IMR-90 (cell line): ENCODE results near the gene YPEL5. TPM values are rescaled to one million over a fixed set of nuclear protein-coding genes. Genes with fewer than 3 reads are reported as not detected.
"Not testable (repeated sequence)": the region's sequence is repeated elsewhere in the genome, so short reads cannot be mapped to it uniquely, and the experiment has no call there.

ENCODE experiments used
- ATAC-seq: fragments of 200-7000 bp; cut with Tn5 transposase; 2 replicates; pipeline ENCODE4 v1.9.1; 2020; ENCODE audit warnings: low read depth, mild to moderate bottlenecking, moderate library complexity
- BruUV-seq: library from RNA; stranded (reverse); fragments of 400-500 nt; replicated peaks from 2 replicates; lab custom pipeline; 2021; lab: Mats Ljungman, UMichigan
- CTCF ChIA-PET: fragments of 300-600 bp; formaldehyde crosslinking; extraction: SDS; loops from one replicate; lab custom pipeline; 2021; ENCODE audit warnings: antibody characterized with exemption; lab: Yijun Ruan, JAX
- POLR2A ChIA-PET: fragments of 300-600 bp; sonication (Branson Sonifier 250); formaldehyde crosslinking; loops from one replicate; lab custom pipeline; 2022; ENCODE audit warnings: antibody characterized with exemption; ENCODE audit not compliant: unreplicated experiment; lab: Charles Lee
- DNase-seq: peaks from one replicate; pipeline ENCODE4 v3.0.0; 2013
- H2AFZ ChIP-seq: replicated peaks from 2 replicates; pipeline ENCODE3; 2013; ENCODE audit warnings: low read length, mild to moderate bottlenecking; ENCODE audit not compliant: poor library complexity
- H2AK5ac ChIP-seq: 2 replicates; pipeline ENCODE4 v1.6.1; 2013; ENCODE audit warnings: low read depth, low read length, inconsistent platforms
- H2AK9ac ChIP-seq: replicated peaks from 2 replicates; pipeline ENCODE3; 2013; ENCODE audit warnings: mild to moderate bottlenecking, low read depth, low read length, moderate library complexity; ENCODE audit not compliant: poor library complexity
- H2BK120ac ChIP-seq: 2 replicates; pipeline ENCODE4 v1.6.1; 2013; ENCODE audit warnings: low read depth, low read length, inconsistent platforms
- H2BK15ac ChIP-seq: 3 replicates; pipeline ENCODE4 v1.6.1; 2013; ENCODE audit warnings: low read depth, low read length, inconsistent platforms
- H2BK20ac ChIP-seq: 2 replicates; pipeline ENCODE4 v1.6.1; 2013; ENCODE audit warnings: low read depth, mild to moderate bottlenecking, inconsistent platforms, low read length, moderate library complexity
- H2BK5ac ChIP-seq: 2 replicates; pipeline ENCODE4 v1.6.1; 2013; ENCODE audit warnings: mild to moderate bottlenecking, low read depth, low read length, inconsistent platforms; ENCODE audit not compliant: poor library complexity, severe bottlenecking
- H3K14ac ChIP-seq: replicated peaks from 2 replicates; pipeline ENCODE4 v1.6.1; 2013; ENCODE audit warnings: low read depth, low read length, inconsistent platforms
- H3K18ac ChIP-seq: 2 replicates; pipeline ENCODE4 v1.6.1; 2013; ENCODE audit warnings: low read depth, low read length, control low read depth
- H3K23ac ChIP-seq: 2 replicates; pipeline ENCODE4 v1.6.1; 2013; ENCODE audit warnings: low read depth, low read length, inconsistent platforms
- H3K27ac ChIP-seq: 2 replicates; pipeline ENCODE4 v1.5.1; 2013; ENCODE audit warnings: mild to moderate bottlenecking, control low read depth, low read length; ENCODE audit not compliant: insufficient read depth
- H3K27me3 ChIP-seq: 2 replicates; pipeline ENCODE4 v1.6.1; 2013; ENCODE audit warnings: low read length; ENCODE audit not compliant: control insufficient read depth, insufficient read depth
- H3K36me3 ChIP-seq: 2 replicates; pipeline ENCODE4 v1.6.1; 2013; ENCODE audit warnings: low read length, mixed read lengths; ENCODE audit not compliant: control insufficient read depth, insufficient read depth
- H3K4ac ChIP-seq: 2 replicates; pipeline ENCODE4 v1.6.1; 2013; ENCODE audit warnings: low read depth, low read length, inconsistent platforms
- H3K4me1 ChIP-seq: 2 replicates; pipeline ENCODE4 v1.6.1; 2013; ENCODE audit warnings: low read length, mixed read lengths; ENCODE audit not compliant: control insufficient read depth, insufficient read depth
- H3K4me2 ChIP-seq: 2 replicates; pipeline ENCODE4 v1.6.1; 2013; ENCODE audit warnings: low read depth, mild to moderate bottlenecking, control low read depth, low read length, moderate library complexity
- H3K4me3 ChIP-seq: 2 replicates; pipeline ENCODE4 v1.5.1; 2013; ENCODE audit warnings: low read depth, mild to moderate bottlenecking, control low read depth, low read length, moderate library complexity; ENCODE audit not compliant: insufficient read depth
- H3K56ac ChIP-seq: 2 replicates; pipeline ENCODE4 v1.6.1; 2013; ENCODE audit warnings: low read length, inconsistent platforms; ENCODE audit not compliant: insufficient read depth; ENCODE audit errors: extremely low read depth
- H3K79me1 ChIP-seq, 2 experiments: 2 replicates each; pipeline ENCODE4 v1.6.1; 2013; ENCODE audit warnings: low read length in 2 of 2, inconsistent platforms in 1 of 2, low read depth in 1 of 2
- H3K9ac ChIP-seq: 2 replicates; pipeline ENCODE4 v1.6.1; 2013; ENCODE audit warnings: low read depth, low read length, control low read depth
- H3K9me1 ChIP-seq: 2 replicates; pipeline ENCODE4 v1.6.1; 2013; ENCODE audit warnings: low read length, inconsistent platforms; ENCODE audit not compliant: insufficient read depth
- H3K9me3 ChIP-seq: 2 replicates; pipeline ENCODE4 v1.6.1; 2013; ENCODE audit warnings: low read length; ENCODE audit not compliant: control insufficient read depth, insufficient read depth
- H4K20me1 ChIP-seq: 2 replicates; pipeline ENCODE4 v1.6.1; 2013; ENCODE audit warnings: low read length, inconsistent platforms; ENCODE audit not compliant: insufficient read depth
- H4K5ac ChIP-seq: 2 replicates; pipeline ENCODE4 v1.6.1; 2013; ENCODE audit warnings: mild to moderate bottlenecking, low read depth, low read length, control low read depth
- H4K8ac ChIP-seq, 2 experiments: 2 replicates each; pipeline ENCODE4 v1.6.1; 2013; ENCODE audit warnings: low read depth in 2 of 2, low read length in 2 of 2, control low read depth in 1 of 2, inconsistent platforms in 1 of 2
- H4K91ac ChIP-seq: 2 replicates; pipeline ENCODE4 v1.6.1; 2013; ENCODE audit warnings: low read depth, low read length, inconsistent platforms; ENCODE audit not compliant: insufficient read depth
- CEBPB ChIP-seq: IDR thresholded peaks from 2 replicates; pipeline ENCODE4 v1.6.1; 2012; ENCODE audit warnings: low read depth, low read length, improper control_type of control experiment
- CHD1 ChIP-seq: IDR thresholded peaks from 2 replicates; pipeline ENCODE4 v1.6.1; 2012; ENCODE audit warnings: low read depth, low read length, improper control_type of control experiment
- WGBS, 2 experiments: methylation state at CpG; one replicate each; pipeline versions ENCODE4 v1.1.5 to v1.1.7; 2013; ENCODE audit warnings: missing lambda C conversion rate in 2 of 2; ENCODE audit not compliant: insufficient read length in 1 of 2; ENCODE audit errors: extremely low coverage in 2 of 2; 5-methylcytosine and 5-hydroxymethylcytosine counted together
- dilution Hi-C: fragments of 300-500 bp; cut with HindIII; formaldehyde crosslinking; loops from one replicate; pipeline ENCODE4 v1.14.3; 2018; ENCODE audit warnings: low sequenced_read_pairs; ENCODE audit not compliant: unreplicated experiment
- in situ Hi-C: fragments of 300-500 bp; cut with MboI; formaldehyde crosslinking; loops from 3 replicates; pipeline ENCODE4 v1.14.3; 2019; ENCODE audit warnings: low sequenced_read_pairs, inconsistent platforms, mixed read lengths
- intact Hi-C: fragments of 100-400 bp; cut with micrococcal nuclease; formaldehyde crosslinking; loops from 2 replicates; pipeline ENCODE4 v1.10.0; 2022
- polyA plus RNA-seq, 3 experiments: library from polyadenylated mRNA; depleted of rRNA; stranded (reverse); fragments of >200 nt; gene quantifications; 2 replicates each; pipeline ENCODE4 v1.2.3, GENCODE V29; 2012; ENCODE audit warnings: low replicate concordance in 1 of 3
- total RNA-seq: library from RNA; depleted of rRNA; stranded (reverse); fragments of >200 nt; gene quantifications from 2 replicates; pipeline ENCODE4 v1.2.3, GENCODE V29; 2012

Gene YPEL5
- total and polyA plus RNA-seq, 2 of the 4 experiments (the other 2 are of a cell fraction), result 40.7 to 62.6 TPM

DNA sequence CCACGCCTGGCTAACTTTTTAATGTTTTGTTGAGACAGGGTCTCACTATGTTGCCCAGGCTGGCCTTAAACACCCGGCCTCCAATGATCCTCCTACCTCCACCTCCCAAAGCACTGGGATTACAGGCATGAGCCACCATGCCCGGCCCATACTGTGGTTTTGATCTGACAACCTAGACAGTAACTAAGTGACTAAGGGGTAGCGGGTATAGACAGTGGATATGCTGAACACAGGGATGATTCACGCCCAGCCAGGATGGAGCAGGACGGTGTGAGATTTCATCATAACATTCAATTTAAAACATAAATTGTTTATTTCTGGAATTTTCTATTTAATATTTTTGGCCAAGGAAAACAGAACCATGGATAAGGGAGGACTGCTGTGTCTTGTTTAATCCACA lies 36.0 kb upstream of the YPEL5 start:
- Histone ChIP-seq H3K4ac (no peak overlapping the region), H4K5ac (no peak overlapping the region), H3K4me2 (no peak overlapping the region), H2AFZ (no peak overlapping the region), H3K4me3 (no peak overlapping the region), H4K91ac (no peak overlapping the region), H3K18ac (no peak overlapping the region), H2AK5ac (peak overlapping the region; percentile 49; the same call in 1 of the 2 replicates), H4K20me1 (no peaks in the 10 kb centered on the region), H2BK5ac (no peak overlapping the region), H3K36me3 (no peaks in the 10 kb centered on the region), H3K9me1 (peaks cover 4% of the 10 kb centered on the region), H4K8ac (no peak overlapping the region), H3K9ac (no peak overlapping the region), H3K79me1 (no peaks in the 10 kb centered on the region), H3K27me3 (no peaks in the 10 kb centered on the region), H2BK120ac (0 out of 2 replicates have a peak overlapping the region, but pooled peaks have one; percentile 33), H3K4me1 (peaks cover 14% of the 10 kb centered on the region), H3K9me3 (no peaks in the 10 kb centered on the region), H2BK20ac (0 out of 2 replicates have a peak overlapping the region, but pooled peaks have one; percentile 8), H2BK15ac (peak overlapping the region; percentile 34; the same call in 1 of the 3 replicates), H3K14ac (no peak overlapping the region), H3K56ac (no peak overlapping the region), H3K27ac (no peak overlapping the region), H2AK9ac (no peak overlapping the region), H3K23ac (no peak overlapping the region)
- ChIA-PET CTCF (no interaction called here), POLR2A (no interaction called here)
- in situ Hi-C loops, result loop anchor here (10.0 kb wide), 1 partner anchor 186 kb away; the partner anchor contains the start of gene ALK
- DNase-seq, result peak; percentile 37
- TF ChIP-seq CHD1 (no peak), CEBPB (peak; percentile 39; the same call in 1 of the 2 replicates)
- intact Hi-C loops, result no loop called here
- dilution Hi-C loops, result no loop called here
- no CpG with 5 or more reads among the region's 6 CpGs for WGBS, 2 experiments
- ATAC-seq, result peak; percentile 6; the same call in 1 of the 2 replicates
- no TSS peak for BruUV-seq

GRCh38 chr2:30111186-30111585 lies 35.6 kb upstream of the YPEL5 start:
- H3K4me3 ChIP-seq, ATAC-seq, H4K91ac ChIP-seq, H3K4ac ChIP-seq, H2BK5ac ChIP-seq, H3K9me3 ChIP-seq, H3K9me1 ChIP-seq, CTCF ChIA-PET, H4K8ac ChIP-seq, H3K27ac ChIP-seq, H3K9ac ChIP-seq, H3K27me3 ChIP-seq, BruUV-seq, H3K56ac ChIP-seq, POLR2A ChIA-PET, H4K20me1 ChIP-seq, H2BK20ac ChIP-seq, H3K79me1 ChIP-seq, H3K14ac ChIP-seq, H4K5ac ChIP-seq, intact Hi-C loops, H3K18ac ChIP-seq, H3K23ac ChIP-seq, DNase-seq, H3K36me3 ChIP-seq, dilution Hi-C loops, H3K4me2 ChIP-seq: not testable (repeated sequence)
- in situ Hi-C loops, result loop anchor here (10.0 kb wide), 1 partner anchor 186 kb away; the partner anchor contains the start of gene ALK
- H2BK120ac ChIP-seq, result 0 out of 2 replicates have a peak overlapping the region, but pooled peaks have one; percentile 33
- peaks cover 14% of the 10 kb centered on the region for H3K4me1 ChIP-seq
- H2AK5ac ChIP-seq, result peak overlapping the region; percentile 49; the same call in 1 of the 2 replicates
- 0 out of 3 replicates have a peak overlapping the region, but pooled peaks have one; percentile 34 for H2BK15ac ChIP-seq
- H2AFZ ChIP-seq, result peak overlapping the region; percentile 54
- 41% methylated on average over 16 of the region's 19 CpGs; no CpG with 5 or more reads in 1 of the 2 experiments for WGBS, 2 experiments
- H2AK9ac ChIP-seq, result peak overlapping the region; percentile 60
